ENCODE results near the gene SGSH.

SGSH gene

DNA sequence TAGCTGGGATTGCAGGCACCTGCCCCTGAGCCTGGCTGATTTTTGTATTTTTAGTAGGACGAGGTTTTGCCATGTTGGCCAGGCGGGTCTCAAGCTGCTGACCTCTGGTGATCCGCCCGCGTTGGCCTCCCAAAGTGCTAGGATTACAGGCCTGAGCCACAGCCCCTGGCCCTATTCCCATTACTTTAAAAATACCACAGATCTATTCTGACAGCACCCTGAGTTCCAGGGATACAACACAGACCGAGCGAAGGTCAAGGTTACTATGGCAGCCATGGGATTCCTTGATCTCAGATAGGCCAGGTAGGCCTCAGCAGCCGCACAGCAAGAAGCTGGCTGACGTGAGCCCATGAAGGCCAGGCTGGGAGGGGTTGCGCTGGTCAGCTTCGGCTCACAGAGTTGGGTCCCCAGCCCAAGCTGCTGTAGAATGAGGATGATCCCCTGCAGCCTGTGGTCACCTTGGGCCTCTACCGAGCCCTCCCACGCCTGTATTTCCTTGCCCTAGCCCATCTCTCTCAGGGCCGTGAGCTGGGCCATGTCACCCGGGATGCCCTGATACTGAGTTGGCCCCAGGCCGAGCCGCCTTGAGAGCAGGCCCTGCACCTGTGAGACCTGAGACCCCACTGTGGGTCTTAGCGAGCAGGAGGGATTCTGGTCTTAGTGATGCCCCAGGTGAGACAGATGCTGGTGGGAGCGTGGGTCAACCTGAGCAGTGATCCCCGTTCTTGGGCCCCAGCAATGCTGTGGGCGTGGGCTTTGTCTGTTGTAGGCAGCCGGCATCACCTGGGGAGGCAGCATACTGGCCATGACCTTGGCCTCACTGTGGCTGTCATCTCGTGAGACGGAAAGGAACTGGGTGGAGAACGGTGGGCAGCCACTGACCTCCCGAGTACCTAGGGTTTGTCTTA lies 23.6 kb upstream of the SGSH start:
- Histone ChIP-seq H4K20me1 (ENCODE audit: low read depth, low read length) (no peaks in the 10 kb centered on the region), H3K4me3 (ENCODE audit: insufficient read depth, low read length, poor library complexity, severe bottlenecking) (no peak overlapping the region), H3K9me3 (ENCODE audit: insufficient read depth, low read length) (no peaks in the 10 kb centered on the region), H3K4me2 (ENCODE audit: low read depth, low read length, poor library complexity, severe bottlenecking) (no peak overlapping the region), H2AFZ (ENCODE audit: low read depth, low read length, severe bottlenecking) (no peak overlapping the region), H3K36me3 (ENCODE audit: low read length) (no peaks in the 10 kb centered on the region), H3F3A (ENCODE audit: insufficient read depth) (no peaks in the 10 kb centered on the region), H3K27ac (ENCODE audit: low read depth, low read length) (no peak overlapping the region), H3K9ac (ENCODE audit: low read length) (no peak overlapping the region), H3K9me2 (replicated peaks; ENCODE audit: insufficient read depth, low read length) (no peaks in the 10 kb centered on the region), H3K27me3 (ENCODE audit: low read length) (no peaks in the 10 kb centered on the region), H3K79me2 (ENCODE audit: insufficient read depth, low read length) (no peaks in the 10 kb centered on the region)
- TF ChIP-seq, protein P1, sequence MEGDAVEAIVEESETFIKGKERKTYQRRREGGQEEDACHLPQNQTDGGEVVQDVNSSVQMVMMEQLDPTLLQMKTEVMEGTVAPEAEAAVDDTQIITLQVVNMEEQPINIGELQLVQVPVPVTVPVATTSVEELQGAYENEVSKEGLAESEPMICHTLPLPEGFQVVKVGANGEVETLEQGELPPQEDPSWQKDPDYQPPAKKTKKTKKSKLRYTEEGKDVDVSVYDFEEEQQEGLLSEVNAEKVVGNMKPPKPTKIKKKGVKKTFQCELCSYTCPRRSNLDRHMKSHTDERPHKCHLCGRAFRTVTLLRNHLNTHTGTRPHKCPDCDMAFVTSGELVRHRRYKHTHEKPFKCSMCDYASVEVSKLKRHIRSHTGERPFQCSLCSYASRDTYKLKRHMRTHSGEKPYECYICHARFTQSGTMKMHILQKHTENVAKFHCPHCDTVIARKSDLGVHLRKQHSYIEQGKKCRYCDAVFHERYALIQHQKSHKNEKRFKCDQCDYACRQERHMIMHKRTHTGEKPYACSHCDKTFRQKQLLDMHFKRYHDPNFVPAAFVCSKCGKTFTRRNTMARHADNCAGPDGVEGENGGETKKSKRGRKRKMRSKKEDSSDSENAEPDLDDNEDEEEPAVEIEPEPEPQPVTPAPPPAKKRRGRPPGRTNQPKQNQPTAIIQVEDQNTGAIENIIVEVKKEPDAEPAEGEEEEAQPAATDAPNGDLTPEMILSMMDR (IDR thresholded peaks at IDR 0.05; ENCODE audit: insufficient read depth, low read length, poor library complexity, severe bottlenecking), result no peak
- no peak for TF ChIP-seq EZH2phosphoT487 (conservative IDR thresholded peaks at IDR 0.05; ENCODE audit: low read length)

DNA sequence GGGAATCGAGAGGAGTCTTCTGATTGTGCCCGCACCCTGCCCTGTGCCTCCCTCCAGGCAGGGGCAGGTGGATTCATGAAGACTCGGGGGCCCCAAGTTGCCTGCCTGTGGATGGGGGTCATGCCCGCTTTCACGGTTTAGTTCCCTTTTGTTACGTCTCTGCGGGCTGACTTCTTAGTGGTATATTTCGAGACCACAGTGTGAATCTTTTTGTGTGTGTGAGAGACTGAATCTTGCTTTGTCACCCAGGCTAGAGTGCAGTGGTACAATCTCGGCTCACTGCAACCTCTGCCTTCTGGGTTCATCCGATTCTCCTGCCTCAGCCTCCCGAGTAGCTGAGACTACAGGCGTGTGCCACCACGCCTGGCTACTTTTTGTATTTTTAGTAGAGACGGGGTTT lies 22.4 kb upstream of the SGSH start:
- Histone ChIP-seq H3K9me2 (replicated peaks; ENCODE audit: insufficient read depth, low read length) (no peaks in the 10 kb centered on the region), H3K4me3 (ENCODE audit: insufficient read depth, low read length, poor library complexity, severe bottlenecking) (no peak overlapping the region), H3K27me3 (ENCODE audit: low read length) (no peaks in the 10 kb centered on the region), H3K36me3 (ENCODE audit: low read length) (no peaks in the 10 kb centered on the region), H3K9ac (ENCODE audit: low read length) (no peak overlapping the region), H3K9me3 (ENCODE audit: insufficient read depth, low read length) (no peaks in the 10 kb centered on the region), H3K4me2 (ENCODE audit: low read depth, low read length, poor library complexity, severe bottlenecking) (no peak overlapping the region), H2AFZ (ENCODE audit: low read depth, low read length, severe bottlenecking) (no peak overlapping the region), H3K27ac (ENCODE audit: low read depth, low read length) (no peak overlapping the region), H3F3A (ENCODE audit: insufficient read depth) (no peaks in the 10 kb centered on the region), H3K79me2 (ENCODE audit: insufficient read depth, low read length) (no peaks in the 10 kb centered on the region), H4K20me1 (ENCODE audit: low read depth, low read length) (no peaks in the 10 kb centered on the region)
- TF ChIP-seq, protein P1 (IDR thresholded peaks at IDR 0.05; ENCODE audit: insufficient read depth, low read length, poor library complexity, severe bottlenecking), result no peak

DNA sequence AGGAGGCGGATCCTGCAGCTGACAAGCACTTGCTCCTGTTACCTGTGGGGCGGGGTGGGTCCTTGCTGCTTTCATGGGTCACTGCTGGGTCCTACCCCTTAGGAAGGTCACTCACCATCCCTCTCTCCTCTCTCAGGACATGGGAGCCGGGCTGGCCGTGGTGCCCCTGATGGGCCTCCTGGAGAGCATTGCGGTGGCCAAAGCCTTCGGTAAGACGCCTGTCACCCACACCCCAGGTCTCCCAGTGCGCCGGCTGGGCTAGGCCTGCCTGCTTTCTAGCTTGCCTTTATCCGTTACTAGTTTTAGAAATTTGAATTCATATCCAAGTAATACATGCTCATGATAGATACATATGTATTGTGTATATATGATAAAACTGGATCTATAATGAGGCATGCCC lies 17.3 kb upstream of the SGSH start:
- no peak overlapping the region for H3K9ac ChIP-seq (ENCODE audit: low read length)
- H4K20me1 ChIP-seq (ENCODE audit: low read depth, low read length), result no peaks in the 10 kb centered on the region
- no peaks in the 10 kb centered on the region for H3F3A ChIP-seq (ENCODE audit: insufficient read depth)
- no peak overlapping the region for H3K4me3 ChIP-seq (ENCODE audit: insufficient read depth, low read length, poor library complexity, severe bottlenecking)
- no peaks in the 10 kb centered on the region for H3K79me2 ChIP-seq (ENCODE audit: insufficient read depth, low read length)
- no peaks in the 10 kb centered on the region for H3K9me2 ChIP-seq (replicated peaks; ENCODE audit: insufficient read depth, low read length)
- H3K27ac ChIP-seq (ENCODE audit: low read depth, low read length), result no peak overlapping the region
- no peak overlapping the region for H2AFZ ChIP-seq (ENCODE audit: low read depth, low read length, severe bottlenecking)
- H3K9me3 ChIP-seq (ENCODE audit: insufficient read depth, low read length), result peaks cover 3% of the 10 kb centered on the region; the same call in 1 of the 2 replicates
- H3K36me3 ChIP-seq (ENCODE audit: low read length), result no peaks in the 10 kb centered on the region
- H3K27me3 ChIP-seq (ENCODE audit: low read length), result no peaks in the 10 kb centered on the region
- TF ChIP-seq, protein P1 (IDR thresholded peaks at IDR 0.05; ENCODE audit: insufficient read depth, low read length, poor library complexity, severe bottlenecking), result no peak
- TF ChIP-seq EZH2phosphoT487 (conservative IDR thresholded peaks at IDR 0.05; ENCODE audit: low read length), result no peak
- H3K4me2 ChIP-seq (ENCODE audit: low read depth, low read length, poor library complexity, severe bottlenecking), result no peak overlapping the region
